SIG-M5 treated with dmso at 0.1 percent for 504 hours (cell line): Measurements from ENCODE around the gene RFTN1.
"Not testable (repeated sequence)": the region's sequence is repeated elsewhere in the genome, so short reads cannot be mapped to it uniquely, and the experiment has no call there.

ENCODE experiments used
- DNase-seq: peaks from one replicate; lab custom pipeline; 2025; ENCODE audit not compliant: unreplicated experiment; lab: John Stamatoyannopoulos, UW

Gene RFTN1

DNA sequence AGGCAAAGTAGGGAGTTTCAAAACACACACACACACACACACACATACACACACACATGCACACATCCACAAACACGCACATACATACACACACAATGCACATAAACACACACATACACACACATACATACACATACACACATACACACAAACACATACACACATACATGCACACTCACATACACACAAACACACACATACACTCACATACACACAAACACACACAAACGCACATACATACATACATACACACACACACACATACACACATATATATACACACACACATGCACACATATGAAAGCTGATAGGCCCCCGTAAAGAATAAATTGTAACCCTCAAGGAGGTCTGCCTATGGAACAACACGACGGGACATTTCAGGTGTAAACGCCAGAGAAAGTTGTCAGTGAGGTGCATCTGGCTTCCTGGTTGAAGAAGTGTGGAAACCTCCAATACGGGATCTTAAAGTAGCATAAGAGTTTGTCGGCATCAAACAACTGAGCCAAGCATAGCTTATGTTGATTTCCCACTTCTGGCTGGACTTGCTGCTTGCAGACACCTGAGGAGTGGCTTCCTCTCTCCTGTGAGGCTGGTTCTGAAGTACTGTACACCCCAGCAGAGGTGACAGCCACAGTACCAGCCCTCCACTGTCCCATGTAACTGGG, 5.8 kb downstream of the RFTN1 start:
- DNase-seq: no peak

DNA sequence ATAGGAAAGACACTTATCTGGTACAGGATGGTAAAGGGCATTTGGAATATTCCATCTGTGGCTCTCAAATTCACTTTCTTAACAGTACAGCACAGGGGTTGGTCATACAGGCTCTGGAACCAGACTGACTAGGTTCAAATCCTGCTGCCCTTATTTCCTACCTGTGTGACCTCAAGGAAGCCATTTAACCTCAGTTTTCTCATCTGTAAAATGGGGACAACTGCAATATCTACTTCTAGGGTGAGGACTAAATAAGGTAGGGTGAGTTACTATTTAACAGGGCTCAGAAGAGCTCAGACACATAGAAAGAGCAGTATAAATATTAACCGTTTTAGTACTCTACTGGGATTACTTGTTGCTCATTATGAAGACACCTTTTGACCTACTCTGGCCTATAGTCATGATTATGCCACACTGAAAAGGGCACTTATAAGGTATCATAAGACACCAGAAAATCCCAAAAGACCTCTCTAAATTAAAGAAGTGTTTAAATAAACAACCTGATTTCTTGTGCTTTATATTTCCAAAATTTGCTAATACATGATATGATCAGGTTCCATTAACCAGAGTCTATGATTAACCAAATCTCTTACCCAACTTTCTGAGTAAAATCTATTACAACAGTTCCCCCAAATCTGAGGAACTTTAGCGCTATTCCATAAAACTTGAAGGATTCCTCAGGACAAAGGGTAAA, 6.5 kb downstream of the RFTN1 start:
- no peak for DNase-seq

DNA sequence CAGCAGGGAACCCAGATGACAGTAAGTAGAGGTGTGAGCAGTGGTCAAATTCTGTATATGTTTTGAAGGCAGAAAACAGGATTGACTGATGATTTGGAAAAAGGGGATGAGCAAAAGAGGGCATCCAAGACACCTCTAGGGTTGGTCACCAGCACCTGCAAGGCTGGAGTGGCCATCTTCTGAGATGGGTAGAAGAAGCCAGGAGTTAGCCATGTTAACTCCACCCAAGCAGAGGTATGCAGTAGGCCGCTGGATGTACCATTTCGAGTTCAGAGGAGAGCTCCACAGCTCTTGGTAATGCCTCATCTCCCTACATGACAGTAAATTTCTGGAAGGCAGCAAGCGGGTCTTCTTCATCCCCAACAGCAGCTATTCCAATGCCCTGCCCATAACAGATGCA, 7.0 kb downstream of the RFTN1 start:
- DNase-seq: no peak

DNA sequence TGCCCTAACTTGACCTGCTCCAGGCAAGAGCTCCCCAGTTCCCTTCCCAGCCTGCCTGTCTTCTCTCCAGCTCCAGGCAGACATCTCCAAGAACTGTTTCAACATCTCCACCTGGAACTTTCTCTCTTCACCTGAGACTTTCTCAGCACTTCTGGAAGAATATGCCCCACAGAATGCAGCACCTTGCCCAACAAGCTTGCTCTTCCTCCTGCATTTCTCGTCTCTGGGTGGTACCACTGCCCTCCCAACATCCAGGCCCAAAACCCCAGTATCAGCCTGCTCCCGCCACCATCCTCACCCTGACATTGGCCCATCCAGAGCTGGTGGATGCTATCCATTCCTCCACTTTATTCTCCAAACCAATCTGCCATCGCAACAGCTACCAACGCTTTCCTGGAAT, 8.8 kb downstream of the RFTN1 start:
- DNase-seq: no peak

DNA sequence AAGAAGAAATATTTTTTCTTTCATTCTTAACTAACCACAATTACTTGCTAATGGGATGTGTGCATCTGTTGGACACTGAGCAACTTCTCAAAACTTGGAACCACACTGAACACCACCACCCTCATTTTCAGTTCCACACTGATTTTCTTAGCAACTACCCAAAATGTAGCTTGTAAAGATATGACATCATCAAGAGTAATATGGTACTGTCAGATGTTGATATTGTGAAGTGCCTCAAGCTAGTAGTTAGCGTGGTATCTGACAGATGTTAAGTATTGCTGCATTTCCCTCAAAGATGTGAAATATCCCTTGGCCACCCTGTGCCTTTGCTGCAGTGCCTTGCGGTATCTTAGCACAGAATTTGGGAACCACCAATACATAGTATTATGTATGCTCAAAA, 9.3 kb downstream of the RFTN1 start:
- peak; percentile 80 for DNase-seq

DNA sequence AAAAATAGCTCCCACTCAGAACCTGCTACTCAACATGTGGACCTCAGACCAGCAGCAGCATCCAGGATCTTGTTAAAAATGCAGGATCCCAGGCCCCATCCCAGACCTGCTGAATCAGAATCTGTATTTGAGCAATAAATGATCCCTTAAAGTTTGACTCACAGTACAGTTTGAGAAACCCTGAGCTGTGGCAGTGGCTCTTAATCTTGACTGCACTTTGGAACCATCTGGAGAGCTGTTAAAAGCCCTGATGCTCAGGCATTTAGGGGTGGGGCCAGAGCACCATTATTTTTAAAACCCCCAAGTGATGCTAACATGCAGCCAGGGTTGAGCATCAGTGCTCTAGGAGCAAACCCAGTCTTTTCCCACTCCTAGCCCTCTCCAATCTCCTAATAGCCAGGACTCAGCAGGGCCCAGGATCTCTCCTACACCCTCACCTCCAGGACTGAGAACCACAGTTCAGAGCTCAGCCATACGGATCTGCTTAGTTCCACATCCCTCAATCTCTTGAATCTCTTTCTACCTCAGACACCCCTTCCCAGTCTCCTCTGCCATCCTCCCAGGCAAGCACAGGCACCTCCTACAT, 10.2 kb downstream of the RFTN1 start:
- no peak for DNase-seq

DNA sequence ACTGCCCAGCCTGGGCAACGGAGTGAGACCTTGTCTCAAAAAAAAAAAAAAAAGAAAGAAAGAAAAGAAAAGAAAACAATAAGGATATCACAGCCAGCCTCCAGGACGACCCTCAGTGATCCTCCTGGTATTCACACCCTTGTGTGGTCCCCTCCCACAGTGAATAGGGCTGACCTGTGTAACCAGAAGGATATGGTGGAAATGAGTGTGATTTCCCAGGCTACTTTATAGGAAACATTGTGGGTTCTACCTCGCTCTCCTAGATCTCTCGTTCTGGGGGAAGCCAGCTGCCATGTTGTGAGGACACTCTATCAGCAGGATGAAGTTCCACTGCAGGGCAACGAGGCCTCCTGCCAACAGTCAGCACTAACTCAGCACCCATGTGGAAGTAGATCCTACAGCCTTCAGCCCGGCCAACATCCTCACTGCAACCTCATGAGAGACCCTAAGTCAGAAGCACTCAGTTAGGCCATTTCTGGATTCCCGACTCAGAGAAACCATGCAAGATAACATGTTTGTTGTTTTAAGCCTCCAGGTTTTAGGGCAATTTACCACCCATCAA, 11.1 kb downstream of the RFTN1 start:
- no peak for DNase-seq

DNA sequence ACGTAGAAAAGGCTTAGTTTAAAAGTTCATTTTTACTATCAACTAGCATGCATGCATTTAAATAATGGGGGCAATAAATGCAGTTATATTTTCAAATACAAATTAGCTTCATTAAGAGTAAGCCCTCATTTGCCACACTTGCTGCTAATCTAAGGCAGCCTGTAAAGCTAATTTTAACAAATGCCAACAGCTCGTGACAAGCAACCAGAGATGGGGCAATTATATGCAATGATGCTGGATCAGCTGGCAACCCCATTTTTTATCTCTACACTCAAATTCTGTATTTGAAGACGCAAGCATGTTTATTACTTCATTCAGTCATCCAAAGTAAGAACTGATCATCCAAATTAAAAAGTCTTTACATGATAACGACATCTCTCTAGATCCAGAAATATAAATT, 12.1 kb downstream of the RFTN1 start:
- no peak for DNase-seq

DNA sequence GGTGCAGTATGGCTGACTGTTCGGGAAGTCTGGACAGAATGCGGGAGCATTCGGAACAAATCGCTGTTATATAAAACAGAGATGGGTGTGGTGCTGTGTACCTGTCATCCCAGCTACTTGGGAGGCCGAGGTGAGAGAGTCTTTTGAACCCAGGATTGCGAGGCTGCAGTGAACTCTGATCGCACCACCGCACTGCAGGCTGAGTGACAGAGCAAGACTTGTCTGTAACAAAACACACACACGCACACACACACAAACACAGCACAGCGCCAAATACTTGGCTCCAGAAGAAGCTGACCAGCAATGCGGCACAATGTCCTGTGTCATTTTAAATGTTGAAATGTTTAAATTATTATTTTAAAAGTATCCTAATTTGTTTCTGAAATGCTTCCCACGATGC, 12.6 kb downstream of the RFTN1 start:
- no peak for DNase-seq

DNA sequence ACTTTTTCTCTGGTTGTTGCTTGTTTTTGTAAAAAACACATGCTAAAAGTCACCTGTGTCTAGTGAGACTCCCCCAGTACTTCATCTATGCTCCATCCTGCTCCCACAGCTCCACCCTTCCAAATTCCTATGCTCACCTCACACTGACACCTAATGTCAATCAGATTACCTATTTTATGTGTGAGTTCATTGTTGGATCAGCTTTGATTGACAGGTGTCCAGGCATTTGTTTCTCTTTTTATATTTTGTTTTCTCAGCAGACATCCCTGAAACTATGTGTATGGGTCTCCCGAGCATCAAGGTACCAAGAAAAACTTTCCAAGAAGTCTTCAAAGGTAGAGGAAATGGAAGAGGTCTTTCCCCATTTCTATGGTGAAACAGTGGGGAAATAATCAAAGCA, 13.4 kb downstream of the RFTN1 start:
- DNase-seq: no peak

DNA sequence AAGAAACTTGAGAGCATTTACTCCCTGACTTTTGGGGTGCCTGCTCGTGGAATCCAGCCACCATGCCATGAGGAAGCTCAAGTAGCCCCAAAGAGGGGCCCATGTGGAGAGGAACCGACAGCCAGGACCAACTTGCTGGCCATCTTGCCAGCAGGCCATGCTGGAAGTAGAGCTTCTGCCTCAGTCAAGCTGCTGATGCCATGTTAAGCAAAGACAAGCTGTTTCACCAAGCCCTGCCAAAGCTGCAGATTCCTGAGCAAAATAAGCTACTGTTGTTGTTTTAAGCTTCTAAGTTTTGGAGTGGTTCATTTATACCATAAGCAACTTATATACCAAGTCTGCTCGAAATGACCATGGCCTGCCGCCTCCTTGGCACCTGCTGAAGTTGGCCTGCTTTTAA, 14.1 kb downstream of the RFTN1 start:
- DNase-seq: no peak

DNA sequence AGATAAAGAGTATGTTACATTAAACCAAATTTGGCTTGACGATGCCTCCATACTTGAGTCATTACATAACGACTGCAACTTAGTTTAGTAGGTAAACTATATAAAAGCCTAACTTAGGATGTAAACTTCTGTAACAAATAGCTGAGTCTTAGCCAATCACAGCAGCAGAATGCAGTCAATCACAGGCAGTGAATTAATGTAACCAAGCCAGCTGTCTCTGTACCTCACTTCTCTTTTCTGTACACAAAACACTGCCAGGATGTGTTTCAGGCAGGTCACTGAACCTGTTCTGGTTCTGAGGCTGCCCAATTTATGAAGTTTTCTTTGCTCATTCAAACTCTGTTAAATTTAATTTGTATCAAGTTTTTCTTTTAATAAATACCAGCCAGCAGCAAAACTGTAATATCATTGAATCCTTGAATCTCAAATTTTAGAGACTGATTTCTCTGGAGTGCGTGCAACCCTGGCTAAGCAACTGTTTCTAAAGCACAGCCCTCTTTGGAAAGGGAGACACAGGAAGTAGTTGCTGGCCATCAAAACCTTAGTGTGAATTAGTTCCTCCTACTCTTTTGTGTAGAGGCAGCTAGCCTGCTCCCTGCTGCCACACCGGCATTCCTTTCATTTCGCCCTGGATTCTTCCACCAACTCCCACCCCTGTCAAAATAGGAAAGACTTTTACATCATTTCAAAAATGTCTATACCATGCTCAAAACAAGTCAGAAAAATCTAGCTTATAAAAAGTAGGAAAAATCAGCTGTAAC, 15.2 kb downstream of the RFTN1 start:
- DNase-seq: no peak

DNA sequence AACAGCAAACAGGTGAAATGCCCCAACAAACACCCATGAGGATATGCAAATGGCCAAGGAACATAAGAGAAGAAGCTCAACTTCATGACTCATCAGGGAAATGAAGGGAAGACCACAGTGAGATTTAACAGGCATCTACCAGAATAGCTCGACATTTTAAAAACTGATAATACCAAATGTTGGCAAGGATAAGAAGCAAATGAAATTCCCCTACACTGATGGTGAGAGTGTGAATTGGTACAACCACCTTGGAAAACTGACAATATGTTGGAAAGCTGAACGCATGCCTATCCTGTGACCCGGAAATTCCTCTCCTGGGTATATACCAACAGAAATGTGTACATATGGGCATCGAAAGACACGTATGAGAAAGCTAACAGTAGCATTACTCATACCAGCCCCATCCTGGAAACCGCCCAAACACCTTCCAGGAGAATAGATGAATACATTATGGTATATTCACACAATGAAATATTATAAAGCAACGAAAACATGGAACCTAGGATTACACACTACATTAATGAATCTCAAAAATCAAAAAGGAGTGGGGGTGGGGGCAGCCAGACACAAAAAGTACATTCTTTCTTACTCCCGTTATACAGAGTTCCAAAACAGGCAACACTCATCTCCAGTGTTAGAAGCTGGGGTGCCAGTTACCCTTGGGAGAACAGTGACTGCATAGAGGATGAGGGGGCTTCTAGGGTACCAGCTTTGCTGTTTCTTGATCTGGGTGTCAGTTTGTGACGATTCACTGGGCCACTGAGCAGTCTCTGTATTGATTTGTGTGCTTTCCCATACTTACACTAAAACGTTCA, 16.9 kb downstream of the RFTN1 start:
- DNase-seq: no peak

DNA sequence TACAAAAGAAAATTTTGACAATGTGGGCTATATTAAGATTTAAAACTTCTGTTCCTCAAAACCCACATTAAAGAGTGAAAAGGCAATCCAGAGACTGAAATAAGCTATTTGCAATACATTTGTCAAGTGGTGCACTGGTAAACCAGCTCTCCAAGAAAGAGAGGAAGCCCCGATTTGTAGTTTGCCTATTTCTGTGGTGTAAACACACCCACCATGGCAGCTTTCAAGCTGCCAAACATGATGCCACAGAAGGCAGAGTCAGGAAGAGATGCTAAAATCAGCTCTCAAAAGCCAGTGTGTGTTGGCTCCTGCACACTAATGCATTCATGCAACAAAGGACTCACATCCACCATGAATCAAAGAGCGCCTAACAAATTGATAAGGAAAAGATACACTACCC, 17.5 kb downstream of the RFTN1 start:
- no peak for DNase-seq

DNA sequence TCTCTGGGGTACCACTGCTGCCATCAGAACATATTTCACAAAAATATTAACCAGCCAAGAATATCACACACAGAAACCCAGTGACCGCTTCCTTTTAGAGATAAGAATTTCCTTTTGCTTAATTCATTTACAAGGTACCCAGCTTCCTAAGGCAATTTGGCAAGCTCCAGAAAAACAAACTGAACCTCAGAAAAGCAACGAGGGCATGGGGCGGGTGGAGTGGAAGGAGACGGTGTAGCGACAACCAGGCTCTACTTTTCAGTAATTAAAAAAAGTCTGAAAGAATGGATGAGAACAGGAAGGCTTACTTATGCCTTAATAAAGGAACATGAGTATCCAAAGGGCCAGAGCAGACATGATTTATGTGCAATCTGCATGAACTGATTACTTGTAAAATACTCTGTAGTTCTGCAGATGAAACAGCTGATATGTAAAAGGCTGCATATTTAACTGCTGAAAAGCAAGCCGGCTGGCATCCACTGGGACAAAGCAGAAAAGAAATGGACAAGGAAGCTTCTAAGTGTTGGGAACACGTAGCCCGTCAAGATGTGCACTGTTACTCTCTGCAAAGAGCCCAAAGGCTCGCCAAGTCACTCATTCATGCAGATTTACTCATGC, 18.6 kb downstream of the RFTN1 start:
- no peak for DNase-seq

DNA sequence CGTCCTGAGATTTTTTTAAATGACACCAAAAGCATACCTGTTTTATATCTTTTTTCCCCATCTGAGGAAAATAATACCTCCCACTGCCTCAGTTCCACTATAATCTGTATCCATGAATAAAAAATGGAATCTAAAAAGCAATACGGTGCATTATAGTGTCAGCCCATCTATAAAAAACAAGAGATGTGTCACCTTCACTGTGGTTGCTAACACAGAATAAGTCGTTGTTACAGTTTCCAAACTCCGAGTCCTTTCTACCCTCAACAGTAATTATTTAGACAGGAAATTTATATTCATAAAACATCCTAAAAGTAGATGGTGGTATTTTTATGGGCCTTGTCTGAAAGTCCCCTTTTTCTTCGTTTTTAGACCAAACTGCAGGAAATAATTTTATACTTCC, 19.4 kb downstream of the RFTN1 start:
- no peak for DNase-seq

DNA sequence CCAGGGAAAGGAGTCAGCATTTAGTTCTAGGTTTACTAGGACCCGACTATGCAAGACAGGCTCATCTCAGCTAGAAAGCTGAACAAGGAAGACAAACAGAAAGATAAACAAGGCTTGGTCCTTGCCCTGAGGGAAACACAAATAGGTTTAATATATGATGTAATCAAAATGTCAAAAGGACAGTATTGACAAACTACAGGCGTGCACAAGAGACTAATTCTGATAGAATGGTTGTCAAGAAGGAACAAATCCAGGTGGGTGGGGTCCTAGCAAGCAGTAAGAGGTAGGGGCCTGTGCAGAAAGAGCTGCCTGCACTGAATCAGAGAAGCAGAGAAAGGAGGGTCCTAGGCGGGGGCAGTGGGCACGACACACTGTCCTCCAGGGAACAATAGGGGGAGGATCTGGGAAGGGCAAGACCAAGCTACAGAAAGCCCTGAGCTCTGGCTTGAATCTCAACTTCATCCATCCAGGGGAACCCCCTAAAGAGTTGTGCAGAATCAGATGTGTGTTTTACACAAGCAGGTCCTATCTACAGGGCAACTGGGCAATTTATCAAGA, 23.4 kb downstream of the RFTN1 start:
- peak; percentile 45 for DNase-seq

DNA sequence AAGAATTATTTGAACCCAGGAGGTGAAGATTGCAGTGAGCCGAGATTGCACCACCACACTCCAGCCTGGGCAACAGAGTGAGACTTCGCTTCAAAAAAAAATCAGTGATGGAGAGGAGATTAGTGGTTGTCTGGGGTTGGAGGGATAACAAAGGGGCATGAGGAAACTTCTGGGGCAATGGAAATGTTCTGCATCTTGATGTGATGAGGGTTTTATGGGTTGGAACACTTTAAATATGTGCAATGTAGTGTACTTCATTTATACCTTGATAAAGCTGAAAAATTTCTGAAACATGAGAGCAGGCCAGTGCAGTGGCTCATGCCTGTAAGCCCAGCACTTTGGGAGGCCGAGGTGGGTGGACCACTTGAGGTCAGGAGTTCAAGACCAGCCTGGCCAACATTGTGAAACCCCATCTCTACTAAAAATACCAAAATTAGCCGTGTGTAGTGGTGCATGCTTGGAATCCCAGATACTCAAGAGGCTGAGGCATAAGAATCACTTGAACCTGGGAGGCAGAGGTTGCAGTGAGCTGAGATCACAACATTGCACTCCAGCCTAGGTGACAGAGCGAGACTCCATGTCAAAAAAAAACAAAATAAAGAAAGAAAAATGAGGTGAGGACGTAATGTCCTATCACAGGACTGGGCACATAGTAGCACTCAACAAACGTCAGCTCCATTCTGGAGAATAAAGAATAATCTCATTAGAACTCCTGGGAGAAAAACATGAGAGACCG, 24.0 kb downstream of the RFTN1 start:
- not testable (repeated sequence) for DNase-seq

DNA sequence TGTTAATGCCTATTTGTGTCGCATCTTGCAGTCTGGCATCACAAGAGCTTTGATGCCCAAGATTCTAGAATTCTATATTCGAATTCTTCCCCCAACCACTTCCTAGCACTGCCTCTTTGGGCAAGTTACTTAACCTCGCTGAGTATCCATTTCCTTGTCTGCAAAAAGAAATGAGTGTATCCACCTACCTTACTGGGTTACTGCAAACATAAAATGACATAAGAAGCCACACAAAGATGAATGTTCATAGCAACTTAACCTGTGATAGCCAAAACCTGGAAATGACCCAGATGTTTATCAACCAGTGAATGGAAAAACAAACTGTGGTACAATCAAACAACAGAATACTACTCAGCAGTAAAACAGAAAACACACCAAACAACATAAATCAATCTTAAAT, 24.9 kb downstream of the RFTN1 start:
- DNase-seq: no peak
